ENCODE measurements around the gene SKIC2. TPM values are rescaled to one million over a fixed set of nuclear protein-coding genes. Genes with fewer than 3 reads are reported as not detected.
A peak's percentile ranks its signal among the peaks of the same experiment; 100 is the strongest.

Gene SKIC2
- total RNA-seq, 1 experiment from 2014 or later: 182 TPM

DNA sequence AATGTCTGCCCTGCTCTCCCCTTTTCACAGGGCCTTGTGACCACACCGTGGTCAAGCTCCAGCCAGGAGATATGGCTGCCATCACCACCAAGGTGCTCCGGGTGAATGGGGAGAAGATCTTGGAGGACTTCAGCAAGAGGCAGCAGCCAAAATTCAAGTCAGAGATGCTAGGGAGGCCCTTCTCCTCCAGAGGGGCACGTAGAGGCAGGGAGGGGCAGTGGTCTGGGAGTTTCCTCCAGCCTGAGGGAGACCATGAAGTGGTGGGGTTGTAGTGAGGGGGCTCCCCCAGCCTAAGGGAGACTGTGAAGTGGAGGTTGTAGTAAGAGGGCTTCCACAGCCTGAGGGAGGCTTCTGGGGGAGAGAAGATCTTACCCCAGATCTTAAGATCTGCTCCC is 8.9 kb downstream of the SKIC2 start:
- no peaks in the 10 kb centered on the region for H3K9me3 Mint-ChIP-seq (ENCODE audit: low read depth, unreplicated experiment)
- TF ChIP-seq, protein P1, sequence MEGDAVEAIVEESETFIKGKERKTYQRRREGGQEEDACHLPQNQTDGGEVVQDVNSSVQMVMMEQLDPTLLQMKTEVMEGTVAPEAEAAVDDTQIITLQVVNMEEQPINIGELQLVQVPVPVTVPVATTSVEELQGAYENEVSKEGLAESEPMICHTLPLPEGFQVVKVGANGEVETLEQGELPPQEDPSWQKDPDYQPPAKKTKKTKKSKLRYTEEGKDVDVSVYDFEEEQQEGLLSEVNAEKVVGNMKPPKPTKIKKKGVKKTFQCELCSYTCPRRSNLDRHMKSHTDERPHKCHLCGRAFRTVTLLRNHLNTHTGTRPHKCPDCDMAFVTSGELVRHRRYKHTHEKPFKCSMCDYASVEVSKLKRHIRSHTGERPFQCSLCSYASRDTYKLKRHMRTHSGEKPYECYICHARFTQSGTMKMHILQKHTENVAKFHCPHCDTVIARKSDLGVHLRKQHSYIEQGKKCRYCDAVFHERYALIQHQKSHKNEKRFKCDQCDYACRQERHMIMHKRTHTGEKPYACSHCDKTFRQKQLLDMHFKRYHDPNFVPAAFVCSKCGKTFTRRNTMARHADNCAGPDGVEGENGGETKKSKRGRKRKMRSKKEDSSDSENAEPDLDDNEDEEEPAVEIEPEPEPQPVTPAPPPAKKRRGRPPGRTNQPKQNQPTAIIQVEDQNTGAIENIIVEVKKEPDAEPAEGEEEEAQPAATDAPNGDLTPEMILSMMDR (IDR thresholded peaks at IDR 0.05; ENCODE audit: unreplicated experiment): no peak
- intact Hi-C loops (cut with micrococcal nuclease; ENCODE audit: unreplicated experiment): no loop called here
- peaks cover 15% of the 10 kb centered on the region for H3K4me1 Mint-ChIP-seq (ENCODE audit: low read depth, unreplicated experiment)
- H3K36me3 Mint-ChIP-seq (ENCODE audit: insufficient read depth, unreplicated experiment): peaks cover 71% of the 10 kb centered on the region
- BruUV-seq (replicated peaks): no TSS peak
- no peak overlapping the region for H3K4me3 Mint-ChIP-seq (ENCODE audit: low read depth, unreplicated experiment)
- peak overlapping the region; percentile 15 for H3K27ac Mint-ChIP-seq (ENCODE audit: unreplicated experiment)
- CTCF ChIA-PET: interaction anchor here (0.6 kb wide), 2 partner anchors 19 to 316 kb away, joined by 3 to 6 read pairs; partner anchors contain the start of gene BAG6
- H3K27me3 Mint-ChIP-seq (ENCODE audit: unreplicated experiment): no peaks in the 10 kb centered on the region
- no peak for DNase-seq

DNA sequence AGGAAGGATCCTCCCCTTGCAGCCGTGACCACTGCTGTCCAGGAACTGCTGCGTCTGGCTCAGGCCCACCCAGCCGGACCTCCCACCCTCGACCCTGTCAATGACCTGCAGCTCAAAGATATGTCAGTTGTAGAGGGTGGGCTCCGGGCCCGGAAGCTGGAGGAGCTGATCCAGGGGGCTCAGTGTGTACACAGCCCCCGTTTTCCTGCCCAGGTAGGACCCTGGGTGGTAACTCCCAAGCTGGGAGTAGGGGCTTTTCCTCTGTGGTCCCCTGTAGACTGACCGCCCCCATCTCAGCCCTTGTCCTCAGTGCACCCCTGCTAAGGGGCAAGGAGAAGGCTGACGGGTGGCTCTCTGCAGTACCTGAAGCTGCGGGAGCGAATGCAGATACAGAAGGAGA is 9.4 kb downstream of the SKIC2 start:
- no peak overlapping the region for H3K27ac Mint-ChIP-seq (ENCODE audit: unreplicated experiment)
- intact Hi-C loops (cut with micrococcal nuclease; ENCODE audit: unreplicated experiment): no loop called here
- CTCF ChIA-PET: interaction anchor here (0.6 kb wide), 2 partner anchors 20 to 316 kb away, joined by 3 to 6 read pairs; partner anchors contain the start of gene BAG6
- no peak overlapping the region for H3K4me3 Mint-ChIP-seq (ENCODE audit: low read depth, unreplicated experiment)
- TF ChIP-seq, protein P1 (IDR thresholded peaks at IDR 0.05; ENCODE audit: unreplicated experiment): no peak
- peaks cover 75% of the 10 kb centered on the region for H3K36me3 Mint-ChIP-seq (ENCODE audit: insufficient read depth, unreplicated experiment)
- H3K9me3 Mint-ChIP-seq (ENCODE audit: low read depth, unreplicated experiment): no peaks in the 10 kb centered on the region
- BruUV-seq (replicated peaks): no TSS peak
- DNase-seq: no peak
- H3K4me1 Mint-ChIP-seq (ENCODE audit: low read depth, unreplicated experiment): peaks cover 19% of the 10 kb centered on the region
- H3K27me3 Mint-ChIP-seq (ENCODE audit: unreplicated experiment): no peaks in the 10 kb centered on the region

DNA sequence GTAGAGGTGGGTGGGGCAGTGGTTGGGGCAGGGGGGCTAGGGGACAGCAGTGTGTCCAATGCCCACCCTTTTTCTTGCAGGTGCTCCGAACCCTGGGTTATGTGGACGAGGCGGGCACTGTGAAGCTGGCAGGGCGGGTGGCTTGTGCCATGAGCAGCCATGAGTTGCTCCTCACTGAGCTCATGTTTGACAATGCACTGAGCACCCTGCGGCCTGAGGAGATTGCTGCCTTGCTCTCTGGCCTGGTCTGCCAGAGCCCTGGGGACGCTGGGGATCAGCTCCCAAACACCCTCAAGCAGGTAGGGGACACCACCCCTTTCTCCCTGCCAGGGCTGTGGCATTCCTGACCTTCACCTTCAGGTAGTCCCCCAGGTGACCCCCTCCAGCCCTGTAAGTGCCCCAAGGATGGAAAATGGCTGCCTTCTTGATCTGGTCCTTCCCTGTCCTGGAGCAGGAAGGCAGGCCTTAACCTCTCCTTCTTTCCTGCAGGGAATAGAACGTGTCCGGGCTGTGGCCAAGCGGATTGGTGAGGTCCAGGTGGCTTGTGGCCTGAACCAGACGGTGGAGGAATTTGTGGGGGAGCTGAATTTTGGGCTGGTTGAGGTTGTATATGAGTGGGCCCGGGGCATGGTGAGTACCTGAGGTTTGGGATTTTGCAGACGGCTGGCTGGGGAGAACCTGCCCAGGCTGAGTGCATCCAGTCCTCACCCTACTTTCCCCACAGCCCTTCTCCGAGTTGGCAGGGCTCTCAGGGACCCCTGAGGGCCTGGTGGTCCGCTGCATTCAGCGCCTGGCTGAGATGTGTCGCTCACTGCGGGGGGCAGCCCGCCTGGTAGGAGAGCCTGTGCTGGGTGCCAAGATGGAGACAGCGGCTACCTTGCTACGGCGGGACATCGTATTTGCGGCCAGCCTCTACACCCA is 10.1 kb downstream of the SKIC2 start:
- intact Hi-C loops (cut with micrococcal nuclease; ENCODE audit: unreplicated experiment): no loop called here
- peaks cover 26% of the 10 kb centered on the region for H3K4me1 Mint-ChIP-seq (ENCODE audit: low read depth, unreplicated experiment)
- CTCF ChIA-PET: interaction anchor here (0.6 kb wide), 2 partner anchors 21 to 40 kb away, joined by 3 to 4 read pairs; no protein-coding TSS in a partner anchor
- H3K27ac Mint-ChIP-seq (ENCODE audit: unreplicated experiment): peak overlapping the region; percentile 98
- H3K27me3 Mint-ChIP-seq (ENCODE audit: unreplicated experiment): no peaks in the 10 kb centered on the region
- H3K4me3 Mint-ChIP-seq (ENCODE audit: low read depth, unreplicated experiment): peak overlapping the region; percentile 86
- H3K36me3 Mint-ChIP-seq (ENCODE audit: insufficient read depth, unreplicated experiment): peaks cover 82% of the 10 kb centered on the region
- no peak for DNase-seq
- H3K9me3 Mint-ChIP-seq (ENCODE audit: low read depth, unreplicated experiment): no peaks in the 10 kb centered on the region
- TF ChIP-seq, protein P1 (IDR thresholded peaks at IDR 0.05; ENCODE audit: unreplicated experiment): no peak
- BruUV-seq (replicated peaks): no TSS peak

DNA sequence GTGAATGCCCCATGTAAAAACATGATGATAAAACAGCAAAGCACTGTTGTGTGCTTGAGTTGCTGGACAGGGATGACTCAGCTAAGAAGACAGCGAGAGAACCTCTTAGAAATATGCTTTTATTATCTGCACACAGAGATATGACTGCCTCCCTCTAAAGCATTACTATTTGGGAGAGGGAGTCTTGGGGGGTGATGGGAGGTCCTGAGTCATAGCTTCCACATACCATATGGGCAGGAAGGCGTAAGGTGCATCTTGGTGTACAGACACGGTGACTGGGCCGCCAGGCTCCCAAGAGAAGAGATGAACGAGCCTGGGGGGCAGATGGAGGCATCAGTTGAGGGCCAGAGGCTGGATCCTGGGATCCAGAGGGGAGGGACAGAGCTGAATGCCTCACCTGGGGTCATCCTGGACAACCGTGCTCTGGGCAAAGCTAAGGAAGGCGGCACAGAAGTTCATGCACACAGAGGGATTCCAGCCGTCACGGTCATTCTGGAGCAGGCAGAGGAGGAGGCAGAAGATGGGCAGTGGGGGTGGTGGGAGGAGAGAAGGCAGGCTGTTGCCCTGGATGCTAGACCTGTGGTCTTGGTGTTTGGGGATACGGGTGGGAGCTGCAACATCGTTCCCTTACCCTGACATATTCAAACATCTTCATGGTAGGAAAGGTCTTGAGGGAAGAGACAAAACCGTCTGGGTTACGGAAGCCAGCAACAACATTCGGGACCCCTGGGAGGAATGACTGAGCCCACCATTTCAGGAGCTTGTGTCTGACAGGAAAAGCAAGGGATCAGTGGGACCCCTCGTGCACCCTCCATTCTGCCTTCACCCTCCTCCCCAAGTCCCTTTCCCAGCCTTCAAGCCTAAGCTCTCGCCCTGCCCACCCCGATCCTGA is 11.0 kb downstream of the SKIC2 start:
- peaks cover 27% of the 10 kb centered on the region for H3K4me1 Mint-ChIP-seq (ENCODE audit: low read depth, unreplicated experiment)
- H3K27me3 Mint-ChIP-seq (ENCODE audit: unreplicated experiment): no peaks in the 10 kb centered on the region
- H3K27ac Mint-ChIP-seq (ENCODE audit: unreplicated experiment): peak overlapping the region; percentile 98
- H3K4me3 Mint-ChIP-seq (ENCODE audit: low read depth, unreplicated experiment): peak overlapping the region; percentile 86
- H3K36me3 Mint-ChIP-seq (ENCODE audit: insufficient read depth, unreplicated experiment): peaks cover 90% of the 10 kb centered on the region
- CTCF ChIA-PET: interaction anchor here (0.6 to 1.6 kb wide), 2 partner anchors 195 to 274 kb away, joined by 3 to 4 read pairs; no protein-coding TSS in a partner anchor
- TF ChIP-seq, protein P1 (IDR thresholded peaks at IDR 0.05; ENCODE audit: unreplicated experiment): no peak
- no peaks in the 10 kb centered on the region for H3K9me3 Mint-ChIP-seq (ENCODE audit: low read depth, unreplicated experiment)
- no peak for DNase-seq
- intact Hi-C loops (cut with micrococcal nuclease; ENCODE audit: unreplicated experiment): no loop called here
- BruUV-seq (replicated peaks): no TSS peak
